Activated T-helper 9 cell treated with anti-CD3 and anti-CD28 coated beads, Interleukin-2, amount 50 U/mL, for 16 hours (primary cell): Measurements from ENCODE around the gene GPR82.
"Not testable (repeated sequence)": the region's sequence is repeated elsewhere in the genome, so short reads cannot be mapped to it uniquely, and the experiment has no call there.

Experiments
- DNase-seq: peaks from one replicate; pipeline ENCODE4 v3.0.0-alpha.2; 2020; ENCODE audit warnings: low read depth

Gene GPR82, protein sequence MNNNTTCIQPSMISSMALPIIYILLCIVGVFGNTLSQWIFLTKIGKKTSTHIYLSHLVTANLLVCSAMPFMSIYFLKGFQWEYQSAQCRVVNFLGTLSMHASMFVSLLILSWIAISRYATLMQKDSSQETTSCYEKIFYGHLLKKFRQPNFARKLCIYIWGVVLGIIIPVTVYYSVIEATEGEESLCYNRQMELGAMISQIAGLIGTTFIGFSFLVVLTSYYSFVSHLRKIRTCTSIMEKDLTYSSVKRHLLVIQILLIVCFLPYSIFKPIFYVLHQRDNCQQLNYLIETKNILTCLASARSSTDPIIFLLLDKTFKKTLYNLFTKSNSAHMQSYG

DNA sequence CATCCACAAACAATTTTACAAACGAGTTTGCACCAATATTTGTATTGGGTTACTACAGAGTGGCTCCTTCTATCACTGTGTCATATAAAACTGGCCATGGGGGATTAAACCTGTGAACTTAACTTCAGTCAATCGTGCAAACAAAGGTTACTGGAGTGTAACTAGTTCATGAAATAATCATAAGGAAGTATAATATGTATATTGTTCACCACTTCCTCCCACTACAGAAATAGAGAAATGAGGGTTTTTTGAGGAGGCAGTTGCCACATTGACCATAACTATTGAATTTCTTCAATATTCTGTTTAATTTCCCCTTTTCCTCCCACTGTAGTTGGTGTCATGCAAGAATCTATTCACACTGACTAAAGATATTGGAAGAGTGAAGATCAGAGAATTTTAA lies at the start of gene GPR82:
Gene GPR82 (plus strand): TSS at position 356 of the 400 bp plus-strand sequence. CDS start 2,846 bp downstream, outside the sequence.
- DNase-seq = no peak

- not testable (repeated sequence) for DNase-seq
These were observed 47.6 kb upstream of the GPR82 start for GRCh38 chrX:41676361-41676760.

- DNase-seq = no peak
These were observed 46.6 kb upstream of the GPR82 start for GRCh38 chrX:41677183-41678060.

- no peak for DNase-seq
These were observed 39.8 kb upstream of the GPR82 start for GRCh38 chrX:41684138-41684537.

DNA sequence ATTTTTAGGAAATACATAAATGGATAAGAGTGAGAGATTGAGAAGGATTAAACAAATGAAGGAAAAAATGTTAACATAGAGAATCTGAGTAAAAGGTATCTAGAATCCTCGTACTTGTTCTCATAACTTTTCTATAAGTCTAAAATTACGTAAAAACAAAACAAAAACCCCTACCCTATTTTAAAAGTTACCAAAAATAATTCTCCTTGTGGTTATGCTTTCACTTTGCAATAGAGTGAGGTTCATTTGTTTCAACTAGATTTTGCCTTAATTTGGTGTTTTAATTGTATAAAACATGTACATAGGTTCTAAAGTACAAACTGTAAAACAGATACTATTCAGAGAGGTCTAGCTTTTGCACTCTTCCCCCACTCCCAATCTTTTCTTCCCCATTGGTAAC lies 39.0 kb upstream of the GPR82 start:
- no peak for DNase-seq

DNA sequence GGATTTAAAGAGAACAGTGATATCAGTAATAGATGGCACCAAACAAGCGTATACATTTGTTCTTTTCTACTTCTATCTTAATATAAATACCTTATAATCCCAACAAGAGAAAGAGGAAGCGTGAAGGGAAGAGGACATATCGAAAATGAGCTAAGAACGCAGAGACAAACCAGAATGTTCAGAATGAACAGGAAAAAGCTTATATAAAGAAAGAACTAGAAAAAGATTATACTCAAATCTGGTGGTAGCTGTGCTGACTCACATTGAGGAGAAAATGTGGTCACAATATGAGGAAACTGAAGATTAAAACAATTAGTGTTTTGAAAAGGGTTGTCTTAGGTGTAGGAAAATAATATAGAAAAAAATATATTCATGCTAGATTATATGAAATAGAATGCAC lies 37.2 kb upstream of the GPR82 start:
- DNase-seq = no peak

DNA sequence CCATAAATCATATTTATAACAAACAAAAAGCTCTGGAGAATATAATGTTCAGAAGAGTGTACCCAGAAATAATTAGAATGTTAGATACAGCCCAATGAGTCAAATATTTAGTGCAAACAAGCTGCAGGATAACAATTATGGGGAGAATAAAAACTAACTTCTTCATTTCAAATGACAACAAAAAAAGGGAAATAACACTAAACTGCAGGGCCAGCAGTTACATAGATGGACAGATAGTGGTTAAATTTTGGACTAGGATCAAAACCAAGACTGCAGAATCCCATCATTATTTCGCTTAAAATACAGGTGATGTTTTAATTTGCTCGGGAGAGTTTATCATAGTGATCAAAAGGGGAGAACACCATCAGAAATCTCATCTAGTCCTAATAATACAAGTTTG lies 35.8 kb upstream of the GPR82 start:
- DNase-seq = no peak

DNA sequence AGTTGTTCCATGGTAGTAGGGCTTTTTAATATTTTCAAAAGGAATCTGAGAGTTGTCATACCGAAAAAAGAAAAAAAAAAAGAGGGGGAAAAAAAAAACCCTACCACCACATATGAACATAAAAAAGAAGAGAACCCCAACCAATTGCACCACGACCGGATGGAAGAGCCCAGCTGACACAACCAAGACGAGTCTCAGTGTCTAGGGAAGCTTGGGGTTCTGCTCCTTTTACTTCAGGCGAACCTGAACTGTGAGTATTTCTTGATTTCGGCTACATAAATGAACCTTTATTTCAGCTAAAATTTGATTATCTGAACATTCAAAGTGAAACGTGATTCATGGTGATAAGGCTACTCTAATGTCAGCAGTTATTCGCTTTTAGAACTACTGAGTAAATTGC lies 35.1 kb upstream of the GPR82 start, which contains the start of gene GPR34:
Gene GPR34 (plus strand): TSS at position 139 of the 400 bp plus-strand sequence. CDS start 6,661 bp downstream, outside the sequence.
- no peak for DNase-seq

GRCh38 chrX:41689711-41690110 lies 34.3 kb upstream of the GPR82 start:
- no peak for DNase-seq

- no peak for DNase-seq
These were observed 31.7 kb upstream of the GPR82 start for GRCh38 chrX:41692162-41692749.

DNA sequence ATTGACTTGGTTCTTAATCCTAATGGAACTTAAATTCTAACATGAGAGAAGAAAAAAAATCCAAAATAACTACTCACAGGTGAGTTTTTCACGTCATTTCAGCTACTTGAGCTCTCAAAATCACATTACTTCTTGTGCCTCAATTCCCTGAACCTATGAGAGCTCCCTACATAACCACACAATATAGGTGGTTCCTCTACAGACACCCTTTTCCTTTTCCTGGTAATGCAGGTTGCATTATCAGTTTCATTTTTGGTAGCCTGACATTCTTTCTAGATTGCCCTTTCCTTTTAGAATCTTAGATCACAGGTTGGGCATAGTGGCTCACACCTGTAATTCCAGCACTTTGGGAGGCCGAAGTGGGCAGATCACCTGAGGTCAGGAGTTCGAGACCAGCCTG lies 31.0 kb upstream of the GPR82 start:
- no peak for DNase-seq

- peak; percentile 2 for DNase-seq
These were observed 28.6 kb upstream of the GPR82 start for GRCh38 chrX:41695426-41695825.

DNA sequence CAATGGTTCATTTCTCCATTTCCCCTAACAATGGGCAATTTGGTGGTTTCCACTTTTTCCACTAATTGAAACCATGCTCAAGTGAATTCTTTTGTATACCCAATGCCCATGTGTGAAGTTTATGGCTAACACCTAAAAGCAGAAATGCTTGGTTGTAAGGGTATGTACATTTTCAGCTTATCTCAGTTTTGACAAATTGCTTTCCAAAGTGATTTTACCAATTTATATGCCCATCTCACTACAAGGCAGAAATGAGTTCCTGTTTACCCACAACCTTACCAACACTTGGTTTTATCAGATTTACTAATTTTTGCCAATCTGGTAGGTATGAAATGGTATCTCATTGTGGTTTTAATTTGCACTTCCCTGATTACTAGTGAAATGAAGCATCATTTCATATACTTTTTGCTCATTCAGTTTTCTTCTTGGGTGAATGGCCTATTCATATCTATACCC lies 20.4 kb upstream of the GPR82 start:
- no peak for DNase-seq

DNA sequence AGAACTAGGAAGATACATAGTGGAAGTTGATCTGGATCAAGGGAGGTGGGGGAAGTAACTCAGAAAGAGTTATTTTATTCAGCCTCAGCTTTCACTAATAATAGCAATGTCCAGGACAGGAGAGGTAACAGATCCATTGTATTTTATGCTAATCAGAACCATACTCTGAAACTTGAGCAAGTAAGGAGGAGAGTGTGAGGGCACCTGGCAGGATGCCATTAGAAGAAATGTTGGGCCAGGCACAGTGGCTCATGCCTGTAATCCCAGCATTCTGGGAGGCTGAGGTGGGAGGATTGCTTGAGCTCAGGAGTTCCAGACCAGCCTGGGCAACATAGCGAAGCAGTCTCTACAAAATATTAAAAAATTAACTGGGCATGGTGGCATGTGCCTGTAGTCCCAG lies 18.9 kb upstream of the GPR82 start:
- no peak for DNase-seq

DNA sequence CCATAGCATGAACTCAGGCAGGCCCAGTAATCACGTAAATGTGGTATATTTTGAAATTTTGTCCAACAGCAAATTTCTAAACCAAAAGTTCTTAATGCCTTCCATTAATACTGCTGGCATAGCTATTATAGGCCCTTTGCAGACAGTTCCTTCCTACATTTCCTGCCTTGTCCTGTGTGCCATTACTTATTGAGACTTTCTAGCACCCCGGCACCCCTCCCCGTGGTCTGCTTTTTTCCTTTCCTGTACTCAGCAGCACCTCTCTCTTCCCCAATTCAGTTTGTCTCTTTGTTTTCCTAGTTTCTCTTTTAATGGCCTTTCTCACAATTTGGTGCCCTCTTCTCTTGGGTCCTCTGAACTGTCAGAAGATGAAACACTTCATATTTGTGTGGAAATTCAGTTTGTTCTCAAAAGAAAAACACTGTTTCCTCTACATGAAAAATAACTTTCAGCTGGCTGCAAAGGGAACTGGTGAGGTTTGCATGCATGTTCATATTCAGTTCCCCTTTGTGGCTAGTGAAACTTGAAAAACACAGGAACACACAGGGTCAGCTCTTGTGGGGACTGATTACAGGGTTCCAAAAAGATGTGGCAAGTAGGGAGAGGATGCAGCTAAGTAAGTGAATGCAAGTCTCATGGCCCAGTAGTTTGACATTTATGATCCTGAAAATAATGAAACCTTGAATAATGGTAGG lies 18.2 kb upstream of the GPR82 start:
- no peak for DNase-seq

GRCh38 chrX:41707218-41707617 lies 16.8 kb upstream of the GPR82 start:
- no peak for DNase-seq

DNA sequence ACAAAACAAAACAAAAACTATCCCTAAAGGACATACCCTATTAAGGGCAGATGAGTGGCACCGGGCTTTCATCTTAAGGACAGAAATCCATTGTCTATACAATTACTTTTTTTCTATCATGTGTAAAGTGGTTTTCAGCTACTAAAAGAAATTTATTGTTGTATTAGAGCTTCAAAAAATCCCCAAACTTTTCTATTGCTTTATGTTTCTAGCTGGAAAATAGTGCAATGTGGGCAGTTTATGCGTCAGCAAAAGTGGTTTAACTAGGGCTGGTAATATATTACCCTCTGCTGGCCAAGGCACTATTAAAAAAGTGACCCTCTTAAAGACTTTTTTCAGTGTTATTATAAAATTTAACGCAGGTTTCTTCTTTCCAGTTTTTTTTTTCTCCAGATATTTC lies 15.5 kb upstream of the GPR82 start:
- DNase-seq = no peak

DNA sequence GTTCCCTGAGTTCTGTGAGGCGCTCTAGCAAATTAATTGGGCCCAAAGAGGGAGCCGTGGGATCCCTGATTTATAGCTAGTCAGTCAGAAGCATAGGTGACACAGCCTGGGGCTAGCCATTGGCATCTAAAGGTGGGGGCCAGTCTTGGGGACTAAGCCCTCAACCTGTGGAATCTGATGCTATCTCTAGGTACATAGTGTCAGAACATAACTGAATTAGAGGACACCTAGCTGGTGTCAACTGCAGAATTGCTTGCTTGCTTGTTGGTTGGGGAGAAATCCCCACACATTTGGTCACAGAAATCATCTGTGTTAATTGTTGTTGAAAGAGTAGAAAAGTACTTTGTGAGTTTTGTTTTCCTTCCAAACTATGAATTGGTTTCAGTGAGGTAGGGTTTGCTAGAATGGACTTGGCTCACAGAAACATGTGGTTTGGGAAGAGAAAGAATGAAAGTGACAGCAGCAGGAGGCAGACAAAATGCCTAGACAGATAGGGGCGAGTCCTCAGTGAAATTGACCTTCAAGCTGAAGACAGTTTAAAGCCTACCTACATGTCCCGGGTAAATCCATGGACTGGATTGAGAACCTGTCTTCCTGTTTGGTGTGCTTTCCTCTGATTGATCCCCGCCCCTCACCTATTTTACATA lies 12.8 kb upstream of the GPR82 start:
- DNase-seq = no peak

DNA sequence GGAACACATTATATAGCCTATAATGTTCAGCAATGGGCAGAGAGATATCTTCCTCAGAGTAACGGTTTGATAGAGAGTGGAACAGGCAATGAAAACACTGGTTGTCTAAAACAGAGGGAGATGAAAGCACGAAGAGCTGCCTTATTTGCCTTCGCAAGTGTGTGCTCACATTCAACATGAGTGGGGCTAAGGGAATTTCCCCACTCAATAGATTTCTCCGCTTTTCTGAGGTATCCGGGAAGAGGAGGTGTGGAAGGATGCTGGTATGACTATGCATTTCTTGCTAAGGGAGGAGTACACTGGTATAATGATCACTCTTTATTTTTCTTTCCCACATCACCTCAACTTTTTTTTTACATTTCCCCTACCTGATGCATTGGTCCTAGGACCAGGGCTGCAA lies 7.8 kb upstream of the GPR82 start:
- DNase-seq = no peak

DNA sequence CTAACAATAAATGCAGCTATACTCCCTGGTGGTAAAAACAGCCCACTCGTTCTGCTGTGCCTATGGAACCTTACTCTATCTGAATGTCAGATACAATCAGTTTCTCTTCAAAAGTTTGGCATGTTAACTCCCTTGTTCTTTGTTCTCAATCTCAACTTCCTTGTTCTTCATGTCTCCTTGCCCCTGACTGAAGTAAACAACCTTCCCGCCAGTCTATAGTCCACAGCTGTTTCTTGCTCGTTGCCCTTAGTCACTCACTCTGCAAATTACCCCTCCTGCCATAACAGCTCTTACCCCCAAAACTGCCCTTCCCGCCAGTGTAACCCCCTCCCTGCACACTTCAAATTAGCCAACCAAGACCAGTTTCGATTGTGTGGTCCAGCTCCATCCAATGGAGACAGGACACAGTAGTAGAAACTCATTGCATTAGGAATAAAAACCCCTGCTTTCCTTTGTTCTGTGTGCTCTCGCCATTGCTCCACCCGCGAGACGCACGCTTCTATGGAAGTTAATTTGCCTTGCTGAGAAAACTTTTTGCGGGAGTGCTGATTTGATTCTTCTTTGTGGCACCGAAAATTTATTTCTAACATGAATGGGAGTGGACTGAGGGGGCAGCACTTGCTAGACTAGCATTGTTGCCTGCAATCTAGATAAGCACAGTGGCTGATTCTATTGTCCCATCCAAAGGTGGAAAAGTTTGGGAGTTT lies 7.1 kb upstream of the GPR82 start:
- no peak for DNase-seq
